ENCODE measurements around the gene DOCK8.

DNA sequence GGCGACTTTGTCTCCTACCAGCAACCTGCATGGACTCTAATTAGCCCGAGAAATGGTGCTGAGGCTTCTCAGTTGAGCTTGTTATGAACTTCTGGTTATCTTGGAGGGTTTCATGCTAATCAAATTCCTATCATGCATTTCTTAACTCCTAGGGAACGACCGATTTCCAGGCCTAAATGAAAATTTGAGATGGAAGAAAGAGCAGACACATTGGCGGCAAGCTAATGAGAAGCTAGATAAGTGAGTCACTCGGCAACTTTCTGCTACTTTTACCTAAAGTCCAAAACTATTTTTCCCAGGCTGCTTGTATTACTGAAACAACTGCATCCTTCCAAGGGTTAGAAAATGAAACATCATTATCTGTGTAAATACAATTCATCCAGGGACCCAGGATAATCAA, 207.2 kb downstream of the DOCK8 start:
- TF ChIP-seq, protein P1, sequence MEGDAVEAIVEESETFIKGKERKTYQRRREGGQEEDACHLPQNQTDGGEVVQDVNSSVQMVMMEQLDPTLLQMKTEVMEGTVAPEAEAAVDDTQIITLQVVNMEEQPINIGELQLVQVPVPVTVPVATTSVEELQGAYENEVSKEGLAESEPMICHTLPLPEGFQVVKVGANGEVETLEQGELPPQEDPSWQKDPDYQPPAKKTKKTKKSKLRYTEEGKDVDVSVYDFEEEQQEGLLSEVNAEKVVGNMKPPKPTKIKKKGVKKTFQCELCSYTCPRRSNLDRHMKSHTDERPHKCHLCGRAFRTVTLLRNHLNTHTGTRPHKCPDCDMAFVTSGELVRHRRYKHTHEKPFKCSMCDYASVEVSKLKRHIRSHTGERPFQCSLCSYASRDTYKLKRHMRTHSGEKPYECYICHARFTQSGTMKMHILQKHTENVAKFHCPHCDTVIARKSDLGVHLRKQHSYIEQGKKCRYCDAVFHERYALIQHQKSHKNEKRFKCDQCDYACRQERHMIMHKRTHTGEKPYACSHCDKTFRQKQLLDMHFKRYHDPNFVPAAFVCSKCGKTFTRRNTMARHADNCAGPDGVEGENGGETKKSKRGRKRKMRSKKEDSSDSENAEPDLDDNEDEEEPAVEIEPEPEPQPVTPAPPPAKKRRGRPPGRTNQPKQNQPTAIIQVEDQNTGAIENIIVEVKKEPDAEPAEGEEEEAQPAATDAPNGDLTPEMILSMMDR (IDR thresholded peaks at IDR 0.05), result no peak
- no peak for TF ChIP-seq POLR2A (IDR thresholded peaks at IDR 0.05)
